ENCODE data around the gene PLA2G10. TPM values are rescaled to one million over a fixed set of nuclear protein-coding genes. Genes with fewer than 3 reads are reported as not detected.
"Not testable (repeated sequence)": the region's sequence is repeated elsewhere in the genome, so short reads cannot be mapped to it uniquely, and the experiment has no call there.

The PLA2G10 gene
- total RNA-seq, 1 donor from 2014 or later: not detected

DNA sequence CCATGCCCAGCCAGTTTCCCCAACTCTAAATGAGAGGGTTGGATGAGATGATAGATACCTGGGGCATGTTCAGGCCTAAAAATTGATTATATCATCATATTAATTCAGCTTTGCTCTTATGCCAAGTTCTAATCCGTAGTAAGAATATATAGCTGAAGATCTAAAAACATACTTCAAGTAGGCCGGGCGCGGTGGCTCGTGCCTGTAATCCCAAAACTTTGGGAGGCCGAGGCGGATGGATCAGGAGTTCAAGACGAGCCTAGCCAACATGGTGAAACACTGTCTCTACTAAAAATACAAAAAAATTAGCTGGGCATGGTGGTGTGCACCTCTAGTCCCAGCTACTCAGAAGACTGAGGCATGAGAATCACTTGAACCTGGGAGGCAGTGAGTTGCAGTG lies 12.0 kb downstream of the PLA2G10 start:
- Histone ChIP-seq H3K27me3 (ENCODE audit: low read depth) (peaks cover 30% of the 10 kb centered on the region), H3K4me1 (no peaks in the 10 kb centered on the region), H3K9me3 (replicated peaks) (no peaks in the 10 kb centered on the region), H3K36me3 (no peaks in the 10 kb centered on the region), H3K4me3 (no peak overlapping the region), H3K27ac (replicated peaks) (no peak overlapping the region)
- intact Hi-C loops (cut with micrococcal nuclease): no loop called here
- DNase-seq: no peak
- TF ChIP-seq, protein P1, sequence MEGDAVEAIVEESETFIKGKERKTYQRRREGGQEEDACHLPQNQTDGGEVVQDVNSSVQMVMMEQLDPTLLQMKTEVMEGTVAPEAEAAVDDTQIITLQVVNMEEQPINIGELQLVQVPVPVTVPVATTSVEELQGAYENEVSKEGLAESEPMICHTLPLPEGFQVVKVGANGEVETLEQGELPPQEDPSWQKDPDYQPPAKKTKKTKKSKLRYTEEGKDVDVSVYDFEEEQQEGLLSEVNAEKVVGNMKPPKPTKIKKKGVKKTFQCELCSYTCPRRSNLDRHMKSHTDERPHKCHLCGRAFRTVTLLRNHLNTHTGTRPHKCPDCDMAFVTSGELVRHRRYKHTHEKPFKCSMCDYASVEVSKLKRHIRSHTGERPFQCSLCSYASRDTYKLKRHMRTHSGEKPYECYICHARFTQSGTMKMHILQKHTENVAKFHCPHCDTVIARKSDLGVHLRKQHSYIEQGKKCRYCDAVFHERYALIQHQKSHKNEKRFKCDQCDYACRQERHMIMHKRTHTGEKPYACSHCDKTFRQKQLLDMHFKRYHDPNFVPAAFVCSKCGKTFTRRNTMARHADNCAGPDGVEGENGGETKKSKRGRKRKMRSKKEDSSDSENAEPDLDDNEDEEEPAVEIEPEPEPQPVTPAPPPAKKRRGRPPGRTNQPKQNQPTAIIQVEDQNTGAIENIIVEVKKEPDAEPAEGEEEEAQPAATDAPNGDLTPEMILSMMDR (IDR thresholded peaks at IDR 0.05; ENCODE audit: borderline replicate concordance): no peak

DNA sequence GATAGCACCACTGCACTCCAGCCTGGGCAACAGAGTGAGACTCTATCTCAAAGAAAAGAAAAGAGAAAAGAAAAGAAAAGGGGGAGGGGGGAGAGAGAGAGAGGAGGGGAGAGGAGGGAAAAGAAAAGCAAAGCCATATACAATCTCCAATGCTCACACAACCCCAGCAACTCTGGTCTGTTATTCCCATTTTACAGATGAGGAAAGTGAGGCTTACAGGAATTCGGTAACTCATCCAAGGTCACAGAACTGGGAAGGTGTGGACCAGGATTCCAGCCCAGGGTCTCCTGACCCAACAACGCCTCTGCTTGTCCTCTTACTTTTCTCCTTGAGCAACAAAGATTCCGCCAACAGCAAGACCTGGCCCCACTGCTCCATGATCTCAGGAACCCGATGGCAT lies 13.0 kb downstream of the PLA2G10 start:
- Histone ChIP-seq H3K9me3 (replicated peaks) (no peaks in the 10 kb centered on the region), H3K27me3 (ENCODE audit: low read depth) (peaks cover 30% of the 10 kb centered on the region), H3K4me1 (no peaks in the 10 kb centered on the region), H3K36me3 (no peaks in the 10 kb centered on the region), H3K4me3 (no peak overlapping the region), H3K27ac (replicated peaks) (no peak overlapping the region)
- intact Hi-C loops (cut with micrococcal nuclease): no loop called here
- no peak for DNase-seq
- TF ChIP-seq, protein P1 (IDR thresholded peaks at IDR 0.05; ENCODE audit: borderline replicate concordance): no peak

DNA sequence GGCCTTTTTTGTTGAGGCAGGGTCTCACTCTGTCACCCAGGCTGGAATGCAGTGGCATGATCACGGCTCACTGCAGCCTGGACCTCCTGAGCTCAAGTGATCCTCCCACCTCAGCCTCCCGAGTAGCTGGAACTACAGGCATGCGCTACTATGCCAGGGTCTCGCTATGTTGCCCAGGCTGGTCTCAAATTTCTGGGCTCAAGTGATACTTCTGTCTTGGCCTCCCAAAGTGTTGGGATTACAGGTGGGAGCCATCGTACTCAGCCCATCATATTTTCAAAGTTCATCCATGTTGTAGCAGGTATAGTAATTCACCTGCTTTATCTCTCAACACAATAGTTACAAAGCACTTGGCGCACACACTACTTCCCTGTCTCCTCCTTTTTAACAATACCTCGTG lies 13.7 kb downstream of the PLA2G10 start:
- peaks cover 26% of the 10 kb centered on the region for H3K27me3 ChIP-seq (ENCODE audit: low read depth)
- H3K36me3 ChIP-seq; H3K9me3 ChIP-seq (replicated peaks); H3K27ac ChIP-seq (replicated peaks); intact Hi-C loops (cut with micrococcal nuclease); DNase-seq; H3K4me1 ChIP-seq; H3K4me3 ChIP-seq: not testable (repeated sequence)

DNA sequence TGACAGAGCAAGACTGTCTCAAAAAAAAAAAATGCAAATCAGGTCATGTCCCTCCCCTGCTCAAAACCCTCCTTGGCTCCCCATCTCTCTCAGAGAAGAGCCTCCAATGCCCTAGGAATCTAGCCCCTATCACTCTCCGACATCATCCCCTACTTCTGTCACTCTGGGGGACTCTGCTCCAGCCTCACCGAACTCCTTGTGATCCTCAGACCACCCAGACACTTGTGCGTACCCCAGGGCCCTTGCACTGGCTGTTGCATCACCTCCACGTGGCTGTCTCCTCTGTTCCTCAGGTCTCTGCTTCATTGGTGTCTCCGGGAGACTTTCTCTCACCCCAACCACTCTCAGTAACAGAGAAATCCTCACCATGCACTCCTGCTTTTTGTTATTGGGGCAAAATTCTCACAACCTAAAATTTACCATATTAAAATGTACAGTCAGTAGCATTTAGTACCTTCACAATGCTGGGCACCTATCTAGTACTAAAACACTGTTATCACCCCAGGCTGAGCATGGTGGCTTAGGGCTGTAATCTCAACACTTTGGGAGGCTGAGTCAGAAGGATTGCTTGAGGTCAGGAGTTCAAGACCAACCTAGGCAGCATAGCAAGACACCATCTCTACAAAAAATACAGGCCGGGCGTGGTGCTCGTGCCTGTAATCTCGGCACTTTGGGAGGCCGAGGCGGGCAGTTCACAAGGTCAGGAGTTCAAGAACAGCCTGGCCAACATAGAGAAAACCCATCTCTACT lies 15.2 kb downstream of the PLA2G10 start:
- intact Hi-C loops (cut with micrococcal nuclease): no loop called here

DNA sequence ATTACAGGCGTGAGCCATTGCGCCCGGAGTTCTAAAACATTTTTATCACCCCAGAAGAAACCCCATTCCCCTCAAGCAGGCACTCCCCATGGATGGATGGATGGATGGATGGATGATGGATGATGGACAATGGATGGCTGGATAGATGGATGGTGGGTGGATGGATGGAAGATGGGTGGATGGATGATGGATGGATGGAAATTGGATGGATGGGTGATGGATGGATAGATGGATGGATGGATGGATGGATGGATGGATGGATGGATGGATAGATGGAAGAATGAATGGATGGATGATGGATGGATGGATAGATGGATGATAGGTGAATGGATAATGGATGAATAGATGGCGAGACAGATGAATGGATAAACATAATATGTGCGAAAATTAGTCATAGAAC lies 16.5 kb downstream of the PLA2G10 start:
- H3K27ac ChIP-seq (replicated peaks): no peak overlapping the region
- TF ChIP-seq, protein P1 (IDR thresholded peaks at IDR 0.05; ENCODE audit: borderline replicate concordance): no peak
- intact Hi-C loops (cut with micrococcal nuclease): no loop called here
- no peak overlapping the region for H3K4me3 ChIP-seq
- no peaks in the 10 kb centered on the region for H3K4me1 ChIP-seq
- no peaks in the 10 kb centered on the region for H3K36me3 ChIP-seq
- H3K9me3 ChIP-seq (replicated peaks): no peaks in the 10 kb centered on the region
- peaks cover 26% of the 10 kb centered on the region for H3K27me3 ChIP-seq (ENCODE audit: low read depth)
- no peak for DNase-seq

More for the DNA sequence above, 15.2 kb downstream of the PLA2G10 start:
- TF ChIP-seq, protein P1 (IDR thresholded peaks at IDR 0.05; ENCODE audit: borderline replicate concordance): no peak
- Histone ChIP-seq H3K27me3 (ENCODE audit: low read depth) (peaks cover 26% of the 10 kb centered on the region), H3K4me1 (no peaks in the 10 kb centered on the region), H3K4me3 (no peak overlapping the region), H3K9me3 (replicated peaks) (no peaks in the 10 kb centered on the region), H3K36me3 (no peaks in the 10 kb centered on the region), H3K27ac (replicated peaks) (no peak overlapping the region)
- DNase-seq: no peak

DNA sequence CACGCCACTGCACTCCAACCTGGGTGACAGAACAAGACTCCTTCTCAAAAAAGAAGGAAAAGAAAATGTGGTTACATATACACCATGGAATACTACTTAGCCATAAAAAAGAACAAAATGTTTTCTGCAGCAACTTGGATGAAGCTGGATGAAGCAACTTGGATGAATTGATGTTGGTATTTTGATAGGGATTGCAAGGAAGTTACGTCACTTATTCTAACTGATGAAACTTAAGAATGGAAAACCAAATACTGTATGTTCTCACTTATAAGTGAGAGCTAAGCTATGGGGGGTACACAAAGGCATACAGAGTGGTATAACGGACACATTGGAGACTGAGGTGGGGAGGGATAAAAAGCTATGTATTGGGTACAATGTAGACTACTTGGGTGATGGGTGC lies 17.5 kb downstream of the PLA2G10 start:
- Histone ChIP-seq H3K36me3 (no peaks in the 10 kb centered on the region), H3K27ac (replicated peaks) (no peak overlapping the region), H3K27me3 (ENCODE audit: low read depth) (peaks cover 26% of the 10 kb centered on the region), H3K9me3 (replicated peaks) (no peaks in the 10 kb centered on the region), H3K4me3 (no peak overlapping the region), H3K4me1 (no peaks in the 10 kb centered on the region)
- no peak for DNase-seq
- intact Hi-C loops (cut with micrococcal nuclease): no loop called here
- TF ChIP-seq, protein P1 (IDR thresholded peaks at IDR 0.05; ENCODE audit: borderline replicate concordance): no peak

All from left ventricle myocardium inferior (tissue), 1 donor.